ENCODE measurements around the gene FZD4. TPM values are rescaled to one million over a fixed set of nuclear protein-coding genes. Genes with fewer than 3 reads are reported as not detected.
"Not testable (repeated sequence)": the region's sequence is repeated elsewhere in the genome, so short reads cannot be mapped to it uniquely, and the experiment has no call there.

The FZD4 gene
- under 1 TPM; 0.38 to 0.42 TPM for total RNA-seq

GRCh38 chr11:86955361-86956120, at the start of gene FZD4:
Gene FZD4 (minus strand): TSS chr11:86955395. CDS start chr11:86955085, 310 bp downstream.
- Mint-ChIP-seq H3K27ac (no peak within 1 kb of the TSS), H3K27me3 (ENCODE audit: low read depth) (peaks cover 50% of the 10 kb centered on the region), H3K36me3 (ENCODE audit: low read depth) (no peaks in the 10 kb centered on the region), H3K4me3 (peak within 1 kb of the TSS; percentile 78), H3K9me3 (no peaks in the 10 kb centered on the region), H3K4me1 (ENCODE audit: low read depth) (peaks cover 10% of the 10 kb centered on the region)
- intact Hi-C loops (cut with micrococcal nuclease) = loop anchor here (2.0 kb wide), 1 partner anchor 81 kb away; the partner anchor contains the start of gene TMEM135
- CTCF ChIA-PET = interaction anchor here (1.0 to 1.5 kb wide), 2 partner anchors 20 to 398 kb away, joined by 3 to 4 read pairs; no protein-coding TSS in a partner anchor
- peak; percentile 39 for DNase-seq

- H3K4me1 Mint-ChIP-seq (ENCODE audit: low read depth); H3K36me3 Mint-ChIP-seq (ENCODE audit: low read depth); H3K9me3 Mint-ChIP-seq; H3K4me3 Mint-ChIP-seq; DNase-seq; H3K27me3 Mint-ChIP-seq (ENCODE audit: low read depth); H3K27ac Mint-ChIP-seq; intact Hi-C loops (cut with micrococcal nuclease): not testable (repeated sequence)
- CTCF ChIA-PET = interaction anchor here (0.7 kb wide), 1 partner anchor 349 kb away, joined by 3 read pairs; no protein-coding TSS in a partner anchor
Measured at GRCh38 chr11:87004281-87004680, 49.1 kb upstream of the FZD4 start.

GRCh38 chr11:87002918-87003317, 47.7 kb upstream of the FZD4 start:
- H3K4me3 Mint-ChIP-seq = no peak overlapping the region
- H3K27ac Mint-ChIP-seq = no peak overlapping the region
- intact Hi-C loops (cut with micrococcal nuclease) = no loop called here
- no peaks in the 10 kb centered on the region for H3K36me3 Mint-ChIP-seq (ENCODE audit: low read depth)
- CTCF ChIA-PET = interaction anchor here (1.1 kb wide), 1 partner anchor 287 kb away, joined by 3 read pairs; no protein-coding TSS in a partner anchor
- H3K4me1 Mint-ChIP-seq (ENCODE audit: low read depth) = no peaks in the 10 kb centered on the region
- H3K9me3 Mint-ChIP-seq = no peaks in the 10 kb centered on the region
- no peak for DNase-seq
- H3K27me3 Mint-ChIP-seq (ENCODE audit: low read depth) = peaks cover 2% of the 10 kb centered on the region

GRCh38 chr11:86999859-87000753, 44.9 kb upstream of the FZD4 start:
- Mint-ChIP-seq H3K9me3 (no peaks in the 10 kb centered on the region), H3K27ac (no peak overlapping the region), H3K4me1 (ENCODE audit: low read depth) (no peaks in the 10 kb centered on the region), H3K36me3 (ENCODE audit: low read depth) (no peaks in the 10 kb centered on the region), H3K4me3 (no peak overlapping the region), H3K27me3 (ENCODE audit: low read depth) (no peaks in the 10 kb centered on the region)
- no peak for DNase-seq
- CTCF ChIA-PET = interaction anchor here (0.6 to 1.3 kb wide), 3 partner anchors 16 to 504 kb away, joined by 3 to 4 read pairs (median 3); no protein-coding TSS in a partner anchor
- intact Hi-C loops (cut with micrococcal nuclease) = no loop called here

- H3K9me3 Mint-ChIP-seq = no peaks in the 10 kb centered on the region
- no peaks in the 10 kb centered on the region for H3K27me3 Mint-ChIP-seq (ENCODE audit: low read depth)
- no peak overlapping the region for H3K4me3 Mint-ChIP-seq
- DNase-seq = no peak
- CTCF ChIA-PET = interaction anchor here (0.6 to 1.3 kb wide), 3 partner anchors 17 to 503 kb away, joined by 3 to 4 read pairs (median 3); no protein-coding TSS in a partner anchor
- no peak overlapping the region for H3K27ac Mint-ChIP-seq
- intact Hi-C loops (cut with micrococcal nuclease) = no loop called here
- H3K36me3 Mint-ChIP-seq (ENCODE audit: low read depth) = no peaks in the 10 kb centered on the region
- H3K4me1 Mint-ChIP-seq (ENCODE audit: low read depth) = no peaks in the 10 kb centered on the region
Measured at GRCh38 chr11:86999388-86999787, 44.2 kb upstream of the FZD4 start.

- intact Hi-C loops (cut with micrococcal nuclease) = no loop called here
- no peaks in the 10 kb centered on the region for H3K4me1 Mint-ChIP-seq (ENCODE audit: low read depth)
- CTCF ChIA-PET = interaction anchor here (0.8 kb wide), 1 partner anchor 36 kb away, joined by 3 read pairs; no protein-coding TSS in a partner anchor
Measured at GRCh38 chr11:86996953-86997570, 41.9 kb upstream of the FZD4 start.

GRCh38 chr11:86993031-86993430, 37.8 kb upstream of the FZD4 start:
- H3K4me3 Mint-ChIP-seq = no peak overlapping the region
- no peak overlapping the region for H3K27ac Mint-ChIP-seq
- H3K36me3 Mint-ChIP-seq (ENCODE audit: low read depth) = no peaks in the 10 kb centered on the region
- no peaks in the 10 kb centered on the region for H3K4me1 Mint-ChIP-seq (ENCODE audit: low read depth)
- DNase-seq = no peak
- H3K9me3 Mint-ChIP-seq = no peaks in the 10 kb centered on the region
- intact Hi-C loops (cut with micrococcal nuclease) = no loop called here
- CTCF ChIA-PET = interaction anchor here (0.6 to 1.8 kb wide), 2 partner anchors 13 to 91 kb away, joined by 3 to 5 read pairs; no protein-coding TSS in a partner anchor
- no peaks in the 10 kb centered on the region for H3K27me3 Mint-ChIP-seq (ENCODE audit: low read depth)

More at GRCh38 chr11:86996953-86997570, 41.9 kb upstream of the FZD4 start:
- Mint-ChIP-seq H3K27ac (no peak overlapping the region), H3K27me3 (ENCODE audit: low read depth) (no peaks in the 10 kb centered on the region), H3K36me3 (ENCODE audit: low read depth) (no peaks in the 10 kb centered on the region), H3K4me3 (no peak overlapping the region), H3K9me3 (no peaks in the 10 kb centered on the region)
- no peak for DNase-seq

- H3K9me3 Mint-ChIP-seq; H3K27ac Mint-ChIP-seq; DNase-seq; H3K27me3 Mint-ChIP-seq (ENCODE audit: low read depth); H3K4me1 Mint-ChIP-seq (ENCODE audit: low read depth); intact Hi-C loops (cut with micrococcal nuclease); H3K36me3 Mint-ChIP-seq (ENCODE audit: low read depth); H3K4me3 Mint-ChIP-seq: not testable (repeated sequence)
- CTCF ChIA-PET = interaction anchor here (0.5 kb wide), 1 partner anchor 280 kb away, joined by 3 read pairs; no protein-coding TSS in a partner anchor
Measured at GRCh38 chr11:86992340-86992739, 37.1 kb upstream of the FZD4 start.

- H3K27me3 Mint-ChIP-seq (ENCODE audit: low read depth) = no peaks in the 10 kb centered on the region
- DNase-seq = no peak
- no peaks in the 10 kb centered on the region for H3K4me1 Mint-ChIP-seq (ENCODE audit: low read depth)
- intact Hi-C loops (cut with micrococcal nuclease) = no loop called here
- no peak overlapping the region for H3K4me3 Mint-ChIP-seq
- no peaks in the 10 kb centered on the region for H3K9me3 Mint-ChIP-seq
- H3K27ac Mint-ChIP-seq = no peak overlapping the region
- CTCF ChIA-PET = interaction anchor here (0.7 kb wide), 1 partner anchor 546 kb away, joined by 4 read pairs; no protein-coding TSS in a partner anchor
- H3K36me3 Mint-ChIP-seq (ENCODE audit: low read depth) = no peaks in the 10 kb centered on the region
Measured at GRCh38 chr11:86991341-86991740, 36.1 kb upstream of the FZD4 start.

GRCh38 chr11:86990515-86990914, 35.3 kb upstream of the FZD4 start:
- no peak overlapping the region for H3K4me3 Mint-ChIP-seq
- intact Hi-C loops (cut with micrococcal nuclease) = no loop called here

GRCh38 chr11:86990031-86990430, 34.8 kb upstream of the FZD4 start:
- DNase-seq = no peak
- H3K36me3 Mint-ChIP-seq (ENCODE audit: low read depth) = no peaks in the 10 kb centered on the region
- H3K4me3 Mint-ChIP-seq = no peak overlapping the region
- H3K4me1 Mint-ChIP-seq (ENCODE audit: low read depth) = no peaks in the 10 kb centered on the region
- H3K9me3 Mint-ChIP-seq = no peaks in the 10 kb centered on the region
- H3K27me3 Mint-ChIP-seq (ENCODE audit: low read depth) = no peaks in the 10 kb centered on the region
- no peak overlapping the region for H3K27ac Mint-ChIP-seq
- intact Hi-C loops (cut with micrococcal nuclease) = no loop called here
- CTCF ChIA-PET = interaction anchor here (0.5 to 0.9 kb wide), 2 partner anchors 16 to 300 kb away, joined by 3 read pairs; no protein-coding TSS in a partner anchor

More at GRCh38 chr11:86990515-86990914, 35.3 kb upstream of the FZD4 start:
- no peak for DNase-seq
- no peaks in the 10 kb centered on the region for H3K9me3 Mint-ChIP-seq
- no peaks in the 10 kb centered on the region for H3K27me3 Mint-ChIP-seq (ENCODE audit: low read depth)
- no peak overlapping the region for H3K27ac Mint-ChIP-seq
- CTCF ChIA-PET = interaction anchor here (0.9 kb wide), 1 partner anchor 15 kb away, joined by 3 read pairs; no protein-coding TSS in a partner anchor
- H3K36me3 Mint-ChIP-seq (ENCODE audit: low read depth) = no peaks in the 10 kb centered on the region
- H3K4me1 Mint-ChIP-seq (ENCODE audit: low read depth) = no peaks in the 10 kb centered on the region
